GM18873 (cell line): ENCODE results near the gene PPM1F.

Experiments used
- ATAC-seq: cut with Tn5 transposase; IDR thresholded peaks from one replicate; pipeline ENCODE4 v1.9.1; 2021; ENCODE audit warnings: mild to moderate bottlenecking, moderate library complexity, moderate number of reproducible peaks; ENCODE audit not compliant: unreplicated experiment, low FRiP score

Gene PPM1F

DNA sequence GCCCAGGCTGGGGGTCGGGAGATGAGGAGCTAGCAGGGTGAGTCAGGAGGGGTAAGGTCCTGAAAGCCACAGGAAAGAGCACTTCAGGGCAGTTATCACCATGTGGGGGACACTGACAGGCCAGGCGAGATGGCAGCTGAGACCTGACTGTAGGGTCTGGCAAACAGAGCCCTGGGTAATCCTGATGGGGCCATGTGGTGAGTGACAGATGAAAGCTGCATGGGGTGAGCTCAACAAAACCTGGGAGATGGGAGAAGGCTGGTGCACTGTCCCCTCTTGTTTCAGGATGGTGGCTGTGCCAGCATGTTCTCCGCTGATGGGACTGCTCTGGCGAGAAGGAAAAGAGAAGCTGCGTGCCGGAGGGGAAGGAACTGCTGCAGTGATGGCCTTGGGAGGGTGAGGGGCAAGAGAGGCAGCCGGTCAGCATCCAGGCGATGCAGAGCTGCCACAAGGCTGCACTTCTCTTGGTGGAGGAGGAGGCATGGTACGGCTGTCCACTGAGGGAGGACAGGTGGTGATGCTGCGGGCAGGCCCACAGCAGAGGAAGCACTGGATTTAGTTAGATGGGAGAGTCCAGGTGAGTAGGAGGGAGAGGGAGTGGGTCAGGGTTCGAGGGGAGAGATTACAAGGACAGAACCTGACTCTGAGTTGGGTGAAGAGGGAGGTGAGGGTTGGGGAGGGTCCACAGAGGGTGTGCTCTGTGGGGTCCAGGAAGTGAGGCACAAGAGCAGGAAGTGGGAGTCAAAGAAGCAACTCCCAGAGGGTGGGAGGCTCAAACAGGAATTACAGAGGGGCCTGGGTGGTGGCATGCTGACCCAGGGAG is 26.1 kb upstream of the PPM1F start:
- ATAC-seq, result no peak

DNA sequence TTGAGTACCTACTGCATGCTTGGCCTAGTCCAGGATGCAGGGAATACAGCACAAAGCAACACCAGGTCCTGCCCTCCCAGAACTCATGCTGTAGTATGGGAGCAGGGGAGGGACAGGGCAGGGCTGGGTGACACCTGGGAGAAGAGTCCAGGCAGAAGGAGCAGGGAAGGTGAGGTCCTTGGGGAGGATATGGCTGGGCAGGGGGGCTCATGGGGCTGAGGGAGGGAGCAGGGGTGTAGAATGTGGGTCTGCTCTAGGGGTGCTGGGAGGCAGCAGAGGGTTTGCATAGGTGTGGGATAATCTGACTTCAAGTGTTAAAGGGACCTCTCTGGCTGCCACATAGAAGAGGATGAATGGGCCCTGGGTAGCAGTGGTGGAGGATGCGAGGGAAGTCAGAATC is 25.2 kb upstream of the PPM1F start:
- ATAC-seq, result no peak

DNA sequence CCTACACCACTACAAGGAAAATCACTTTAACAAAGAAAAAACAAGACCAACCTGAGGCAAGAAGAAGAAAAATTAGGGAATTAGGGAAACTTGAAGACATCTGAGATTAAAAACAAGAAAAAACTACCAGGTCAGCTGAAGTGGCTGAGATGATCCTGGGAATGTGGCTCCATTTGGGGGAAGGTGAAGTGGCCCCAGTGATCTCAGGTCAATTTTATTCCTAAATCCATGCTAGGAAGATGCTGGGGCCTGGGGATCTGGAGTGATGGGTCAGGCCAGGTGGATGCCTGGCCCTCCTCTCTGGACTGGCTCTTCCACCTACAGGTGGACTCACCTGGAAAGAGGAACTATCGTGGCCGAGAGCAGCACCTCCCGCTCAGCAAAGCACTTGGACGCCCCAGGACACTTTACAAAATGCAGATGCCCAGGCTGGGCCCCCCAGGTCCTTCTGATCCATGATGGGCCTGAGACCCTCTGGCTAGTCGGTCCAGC is 23.3 kb upstream of the PPM1F start:
- no peak for ATAC-seq

DNA sequence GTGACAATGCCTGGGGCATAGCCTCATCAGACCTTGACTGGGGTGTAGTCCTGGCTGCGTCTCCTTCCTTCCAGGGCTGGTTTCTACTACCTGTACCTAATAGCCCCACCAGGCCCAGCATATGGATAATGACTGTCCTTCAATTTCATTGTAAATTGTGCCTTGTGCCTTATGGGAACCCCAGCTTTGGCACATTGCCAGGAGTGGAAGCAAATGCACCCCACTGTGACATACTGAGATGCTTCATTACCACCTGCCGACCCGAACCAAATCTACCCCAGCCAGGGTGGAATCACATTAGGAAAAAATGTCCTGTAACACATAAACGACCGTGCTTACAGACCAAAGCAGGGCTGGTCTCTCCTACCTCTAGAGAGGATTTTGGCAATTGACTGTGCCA is 22.6 kb upstream of the PPM1F start:
- no peak for ATAC-seq

DNA sequence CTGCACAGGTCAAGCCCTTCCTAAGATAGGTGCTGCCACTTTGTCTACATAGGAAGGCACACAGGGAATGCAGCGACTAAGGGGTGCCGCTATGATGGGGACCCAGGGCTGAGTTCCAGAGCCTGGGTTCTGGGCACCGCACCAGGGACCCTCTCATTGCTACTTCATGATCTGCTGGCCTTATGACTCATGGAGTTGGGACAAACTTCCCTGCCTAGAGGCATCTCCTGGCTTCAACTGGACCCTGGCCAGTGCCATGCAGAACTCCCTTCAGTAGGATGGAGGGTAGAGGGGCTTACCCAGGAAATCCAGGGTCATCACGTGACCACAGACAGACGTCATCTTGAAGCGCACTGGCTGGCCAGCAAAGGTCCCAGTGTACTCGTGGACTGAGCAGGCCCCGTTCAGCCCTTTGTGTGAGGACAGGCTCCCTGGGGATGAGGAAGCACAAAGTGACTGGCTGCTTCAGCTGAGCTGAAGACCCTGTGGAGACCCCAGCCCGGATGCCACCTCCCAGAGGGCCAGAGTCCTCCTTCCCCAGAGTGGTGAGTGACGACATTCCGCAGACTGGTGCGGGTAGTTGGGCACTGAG is 21.5 kb upstream of the PPM1F start:
- no peak for ATAC-seq

DNA sequence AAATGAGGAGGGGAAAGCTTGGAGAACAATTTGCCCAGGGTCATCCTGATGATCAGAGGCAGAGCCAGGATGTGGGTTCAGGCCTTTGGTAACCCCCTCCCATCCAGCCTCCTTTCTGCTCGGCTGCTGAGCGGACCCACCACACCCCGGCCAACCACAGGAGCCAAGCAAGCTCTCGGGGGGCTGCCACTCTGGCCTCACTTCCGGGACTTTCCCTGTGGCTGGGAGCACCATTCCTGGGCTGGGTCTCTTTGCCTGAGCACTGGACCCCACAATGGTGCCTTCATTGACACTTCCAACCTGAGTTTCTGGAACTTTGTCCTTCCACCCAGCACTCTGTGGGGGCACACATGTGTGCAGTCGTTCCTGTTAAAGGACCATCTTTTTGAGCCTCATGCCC is 20.2 kb upstream of the PPM1F start:
- no peak for ATAC-seq

DNA sequence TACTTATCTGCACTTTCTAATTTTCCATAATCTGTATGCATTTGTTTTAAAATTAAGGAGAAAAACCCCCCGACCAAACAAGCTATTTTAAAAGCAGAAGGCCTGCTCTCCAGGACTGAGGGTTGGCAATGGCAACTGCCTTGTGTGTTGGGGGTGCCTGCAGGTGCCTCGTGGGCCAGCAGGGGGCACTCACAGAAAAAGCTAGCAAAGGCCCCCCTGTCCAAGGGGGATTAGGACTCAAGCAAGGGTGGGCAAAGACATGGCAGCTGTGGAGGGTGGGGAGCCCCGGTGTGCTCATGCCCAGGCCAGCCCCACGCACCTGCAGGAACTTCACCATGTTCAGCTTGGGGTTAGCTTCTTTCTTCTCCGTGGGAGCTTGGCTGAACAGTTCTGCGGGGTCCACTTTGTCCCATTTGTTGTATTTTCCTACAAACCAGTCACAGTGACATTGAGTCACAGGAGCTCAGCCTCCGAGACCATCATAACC is 19.7 kb upstream of the PPM1F start:
- no peak for ATAC-seq

DNA sequence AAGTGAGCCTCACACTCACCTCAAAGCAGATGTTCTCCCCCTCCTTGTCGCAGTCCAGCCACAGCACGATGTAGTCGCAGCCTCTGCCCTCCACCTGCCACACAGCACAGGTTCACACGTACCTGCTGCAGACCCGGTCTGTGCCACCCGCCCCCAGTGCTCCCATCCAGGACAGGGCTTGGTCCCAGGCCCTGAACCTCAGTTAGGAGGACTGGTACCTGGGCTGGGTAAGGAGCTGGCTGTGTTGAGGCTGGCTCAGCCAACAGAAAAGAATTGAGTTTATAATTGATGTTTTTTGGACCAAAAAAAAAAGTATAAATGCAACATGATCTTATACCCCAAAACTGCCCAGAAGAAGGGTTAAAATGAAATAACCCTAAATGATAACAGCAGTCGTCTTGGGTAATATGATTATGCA is 19.2 kb upstream of the PPM1F start:
- no peak for ATAC-seq

DNA sequence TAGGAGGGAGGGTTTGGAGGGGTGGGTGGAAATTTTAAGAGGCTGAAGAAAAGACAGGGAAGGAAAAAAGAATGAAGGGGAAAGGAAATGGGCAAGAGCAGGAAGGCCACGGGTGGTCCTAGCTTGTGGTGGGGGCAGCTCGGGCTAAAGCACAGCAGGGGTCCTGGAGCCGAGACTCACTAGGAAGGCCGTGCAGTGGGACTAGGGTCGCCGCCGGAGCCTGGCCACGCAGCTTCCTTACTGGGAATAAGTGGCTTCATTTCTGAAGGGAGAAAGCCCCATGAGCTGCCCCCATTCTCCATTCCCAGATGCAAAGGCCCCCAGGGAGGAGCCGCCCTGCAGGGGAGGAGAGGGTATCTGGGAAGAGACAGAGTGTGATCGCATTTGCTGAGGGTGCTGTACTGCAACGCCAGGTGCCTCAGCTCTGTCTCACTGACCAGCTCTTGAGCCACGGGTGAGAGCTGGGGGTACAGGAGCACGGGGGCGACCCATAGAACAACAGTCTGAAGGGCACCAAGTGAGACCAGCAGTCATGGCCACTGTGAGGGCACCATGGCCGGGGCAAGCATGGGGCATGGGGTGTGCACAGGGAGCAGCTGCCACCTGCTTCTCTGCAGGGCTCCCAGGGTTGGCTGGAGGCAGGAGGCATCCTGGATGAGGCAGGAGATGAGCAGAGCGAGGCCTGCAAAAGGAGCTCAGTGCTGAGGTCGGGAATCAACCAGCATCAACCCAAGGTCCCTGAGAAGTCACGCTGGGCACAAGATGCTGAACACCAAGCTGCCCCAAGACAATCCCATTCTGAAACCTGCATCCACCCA is 18.4 kb upstream of the PPM1F start:
- no peak for ATAC-seq

DNA sequence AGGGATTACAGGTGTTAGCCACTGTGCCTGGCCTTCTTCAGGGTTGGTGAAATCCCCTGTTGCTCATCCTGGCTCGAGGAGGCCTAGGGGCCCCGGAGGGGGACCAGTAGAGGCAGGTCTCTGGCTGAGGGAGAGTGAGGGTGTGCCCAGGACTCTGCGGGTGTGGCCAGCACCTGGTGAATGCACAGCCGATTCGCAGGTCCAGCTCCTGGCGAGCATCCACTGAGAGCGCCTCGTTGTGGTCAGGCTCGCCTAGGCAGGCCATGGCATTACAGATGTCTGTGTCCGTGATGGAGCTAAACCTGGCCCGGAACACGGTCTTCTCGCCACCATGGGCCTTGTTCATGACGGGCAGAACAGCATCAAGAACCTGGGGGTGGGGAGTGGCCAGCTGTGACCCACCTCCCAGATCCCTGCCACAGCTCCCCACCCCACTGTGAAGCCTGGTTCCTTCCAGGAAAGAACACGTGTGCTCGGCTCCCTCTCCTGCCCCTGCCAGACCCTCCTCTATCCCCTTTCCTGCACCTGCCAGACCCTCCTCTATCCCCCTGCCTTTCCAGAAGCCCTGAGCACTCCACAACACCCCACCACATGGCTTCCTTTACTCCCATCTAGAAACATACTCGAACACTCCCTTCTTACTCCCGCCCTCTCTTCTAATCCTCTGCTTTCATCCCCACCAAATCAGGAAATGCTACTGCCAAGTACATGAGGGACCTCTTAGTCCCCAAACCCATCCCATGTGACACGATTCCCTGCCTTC is 17.6 kb upstream of the PPM1F start:
- no peak for ATAC-seq

DNA sequence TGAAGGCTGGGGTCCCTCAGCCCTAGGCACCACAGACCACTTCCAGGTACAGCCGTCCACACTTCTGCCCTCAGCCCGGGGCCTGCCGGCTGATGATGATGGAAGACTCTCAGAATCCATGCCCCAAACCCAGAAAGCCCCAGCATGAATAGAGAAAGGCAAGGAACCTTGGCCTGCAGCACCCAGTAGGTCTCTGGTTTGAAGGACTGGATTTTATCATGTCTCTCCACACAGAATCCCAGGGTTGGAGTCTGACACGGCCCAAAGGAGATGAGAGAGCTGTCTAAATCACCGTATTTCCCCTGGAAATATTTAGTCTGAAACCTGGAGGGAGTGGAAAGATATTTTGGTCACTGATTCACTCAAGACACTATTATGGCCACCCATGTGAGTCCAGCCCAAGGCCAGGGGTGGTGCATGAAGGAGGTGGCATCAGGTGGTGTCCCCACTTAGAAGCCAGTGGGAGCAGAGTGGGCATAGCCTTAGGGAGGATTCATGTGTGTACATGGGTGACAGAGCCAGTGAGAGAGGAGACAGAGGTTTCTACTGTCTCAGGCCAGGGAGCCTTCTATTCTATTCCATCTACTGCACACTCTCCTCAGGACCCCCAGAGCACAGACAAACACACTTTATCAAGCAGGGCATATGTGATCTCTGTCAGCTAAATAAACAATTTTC is 15.9 kb upstream of the PPM1F start:
- ATAC-seq, result no peak

DNA sequence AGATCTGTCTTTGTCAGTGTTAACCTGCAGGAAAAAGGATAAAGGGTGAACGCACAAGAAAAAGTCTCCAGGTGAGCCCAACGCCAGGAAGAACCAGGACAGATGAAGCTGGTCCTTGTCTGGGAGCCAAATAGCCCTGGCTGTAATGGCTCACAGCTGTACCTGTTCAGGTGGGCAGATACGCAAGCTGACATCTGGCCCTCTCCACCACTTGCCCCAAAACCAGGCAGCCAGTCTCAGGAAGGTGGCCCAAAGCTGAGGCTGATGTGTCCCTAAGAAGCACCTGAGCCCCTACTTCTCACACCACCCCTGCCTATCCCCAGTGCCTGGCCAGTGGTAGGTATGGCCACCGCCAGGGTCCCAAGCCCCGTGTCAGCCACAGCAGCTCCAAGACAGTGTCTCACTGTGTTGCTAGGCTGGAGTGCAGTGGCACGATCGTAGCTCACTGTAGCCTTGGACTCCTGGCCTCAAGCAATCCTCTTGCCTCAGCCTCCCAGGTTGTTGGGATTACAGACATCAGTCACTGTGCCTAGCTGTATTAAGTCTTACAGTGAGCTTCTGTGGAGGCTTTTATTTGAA is 15.1 kb upstream of the PPM1F start:
- ATAC-seq, result no peak

DNA sequence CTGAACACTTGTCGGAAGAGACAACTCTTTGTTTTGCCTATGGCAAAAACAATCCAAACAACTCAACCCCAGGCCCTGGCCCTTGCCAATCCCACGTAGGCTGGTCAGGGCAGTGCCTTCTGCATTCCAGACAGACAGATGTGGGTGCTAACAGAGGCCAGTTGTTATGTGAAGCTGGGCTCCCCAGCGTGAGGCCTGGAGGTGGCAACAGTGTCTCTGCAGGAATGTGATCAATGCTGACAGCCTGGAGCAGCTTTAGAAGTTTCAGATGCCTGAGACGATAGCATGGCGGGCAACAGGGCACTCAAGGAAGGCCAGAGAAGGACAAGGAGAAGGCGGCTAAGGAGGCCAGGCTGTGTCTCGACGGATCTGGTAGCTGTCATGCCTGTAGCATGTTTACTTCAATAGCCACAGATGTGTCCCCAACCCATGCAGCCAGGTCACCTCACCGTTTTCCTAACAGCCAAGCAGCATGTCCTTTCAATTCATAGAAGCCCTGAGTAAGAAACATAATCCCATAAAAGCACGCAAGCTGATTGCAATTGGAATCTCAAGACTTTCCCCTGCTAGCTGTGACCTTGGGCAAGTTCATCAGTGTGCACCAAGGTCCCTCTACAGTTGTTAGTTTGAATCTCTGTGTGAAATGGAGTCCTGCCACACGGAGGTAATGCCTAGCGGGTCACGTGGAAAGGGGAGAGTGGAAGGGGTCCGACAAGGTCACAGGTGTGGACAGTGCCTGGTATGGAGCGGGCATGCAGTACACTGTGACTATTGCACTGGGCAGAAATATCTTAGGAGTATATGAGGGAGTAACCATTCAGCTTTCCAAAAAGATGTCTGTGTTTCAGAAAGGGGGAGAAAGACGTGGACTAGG is 14.2 kb upstream of the PPM1F start:
- no peak for ATAC-seq

DNA sequence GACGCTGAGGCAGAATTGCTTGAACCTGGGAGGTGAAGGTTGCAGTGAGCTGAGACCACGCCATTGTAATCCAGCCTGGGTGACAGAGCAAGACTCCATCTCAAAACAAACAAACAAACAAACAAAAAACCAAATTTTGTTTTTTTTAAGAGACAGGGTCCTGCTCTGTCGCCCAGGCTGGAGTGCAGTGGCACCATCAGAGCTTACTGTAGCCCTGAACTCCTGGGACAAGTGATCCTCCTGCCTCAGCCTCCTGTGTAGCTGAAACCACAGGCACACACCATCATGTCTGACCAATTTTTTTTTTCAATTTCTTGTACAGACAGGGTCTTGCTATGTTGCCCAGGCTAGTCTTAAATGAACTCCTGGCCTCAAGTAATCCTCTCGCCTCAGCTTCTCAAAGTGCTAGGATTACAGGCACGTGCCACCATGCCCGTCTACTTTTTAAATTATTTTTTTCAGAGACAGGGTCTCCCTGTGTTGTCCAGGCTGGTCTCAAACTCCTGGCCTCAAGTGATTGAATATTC is 13.2 kb upstream of the PPM1F start:
- ATAC-seq, result no peak

DNA sequence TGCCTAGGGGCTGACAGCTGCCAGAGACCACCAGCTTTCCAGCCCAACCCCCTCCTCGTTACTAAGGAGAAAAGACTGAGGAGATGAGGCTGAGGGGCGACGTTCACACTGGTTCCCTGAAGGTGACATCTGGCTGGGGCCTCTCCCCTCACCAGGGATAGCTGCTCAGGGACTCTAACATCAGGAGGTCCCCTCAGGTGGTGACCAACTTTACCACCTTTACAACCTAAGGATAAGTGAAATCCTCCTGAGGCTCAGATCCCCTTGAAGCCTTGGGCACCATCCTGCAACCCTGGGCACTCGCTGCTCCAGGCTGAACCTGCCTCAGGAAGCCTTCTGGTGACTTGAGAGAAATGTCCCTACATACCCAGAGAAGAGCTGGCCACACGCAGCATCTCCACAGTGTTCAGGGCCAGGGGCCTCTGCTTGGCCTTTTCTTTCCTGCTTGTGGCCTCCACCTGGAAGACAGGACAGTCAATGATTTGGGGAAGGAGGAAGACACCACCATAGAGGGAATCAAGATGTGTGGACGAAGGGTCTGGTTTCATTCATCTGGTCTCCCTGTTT is 12.4 kb upstream of the PPM1F start:
- no peak for ATAC-seq

DNA sequence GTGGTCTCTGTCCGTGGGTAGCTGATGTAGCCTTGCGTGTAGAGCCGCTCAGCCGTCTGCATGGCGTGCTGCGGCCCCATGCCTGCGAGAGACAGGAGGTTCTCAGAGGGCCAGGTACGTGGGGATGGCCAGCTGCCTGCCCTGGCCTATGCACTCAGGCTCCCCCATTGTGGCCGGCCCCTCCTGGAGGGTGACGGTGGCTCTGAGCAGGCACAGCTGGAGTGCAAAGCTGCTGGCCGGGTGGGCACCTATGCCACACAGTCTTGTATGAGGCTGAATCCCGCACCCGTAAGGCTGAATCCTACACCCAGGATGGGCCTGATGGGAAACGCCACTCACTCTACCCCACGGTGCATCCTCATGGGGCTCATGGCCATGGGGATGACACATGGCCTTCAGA is 11.6 kb upstream of the PPM1F start:
- ATAC-seq, result no peak

DNA sequence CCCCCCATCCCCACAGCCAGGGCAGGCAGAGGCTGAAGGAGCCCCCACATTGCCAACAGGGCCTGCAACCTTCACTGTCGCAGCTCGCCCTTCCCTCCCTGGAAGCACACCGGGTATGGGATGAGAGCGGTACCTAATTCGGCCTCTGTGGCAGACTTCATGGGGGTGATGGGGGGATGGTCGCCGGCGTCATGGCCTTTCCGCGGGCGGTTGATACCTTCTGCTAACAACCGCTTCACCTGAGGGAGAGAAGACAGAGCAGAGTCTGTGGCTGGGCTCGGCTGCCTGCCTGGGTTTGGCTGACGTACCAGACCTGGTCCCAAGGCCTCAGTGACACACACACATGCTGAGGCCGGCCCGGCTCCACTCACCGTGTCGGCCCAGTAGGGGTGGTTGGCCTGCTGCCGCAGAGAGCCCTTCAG is 11.2 kb upstream of the PPM1F start:
- ATAC-seq, result no peak

DNA sequence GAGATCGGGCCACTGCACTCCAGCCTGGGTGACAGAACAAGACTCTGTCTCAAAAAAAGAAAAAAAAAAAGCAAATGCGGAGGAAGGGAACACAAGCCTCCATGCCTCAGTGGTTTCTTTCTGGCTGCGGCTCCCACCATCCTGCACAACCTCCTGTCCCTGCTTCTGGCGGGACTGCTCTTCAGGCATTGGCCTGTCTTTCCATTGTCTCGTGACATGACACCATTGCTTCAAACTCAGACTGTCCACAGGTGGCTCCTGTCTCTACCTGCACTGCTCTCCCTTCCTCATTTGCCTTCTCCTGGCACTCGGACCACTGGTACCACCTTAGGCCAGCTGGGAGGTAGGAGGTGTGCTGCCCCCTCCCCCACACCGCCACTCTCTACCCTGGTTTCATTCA is 10.6 kb upstream of the PPM1F start:
- ATAC-seq, result no peak
